Stimulated activated naive CD4-positive, alpha-beta T cell (primary cell): ENCODE data around the gene MSRB3.
"Not testable (repeated sequence)": the region's sequence is repeated elsewhere in the genome, so short reads cannot be mapped to it uniquely, and the experiment has no call there.

Experiments
- DNase-seq, 6 experiments: peaks; one replicate each; lab custom pipeline; 2025; lab: John Stamatoyannopoulos, UW

MSRB3 gene

DNA sequence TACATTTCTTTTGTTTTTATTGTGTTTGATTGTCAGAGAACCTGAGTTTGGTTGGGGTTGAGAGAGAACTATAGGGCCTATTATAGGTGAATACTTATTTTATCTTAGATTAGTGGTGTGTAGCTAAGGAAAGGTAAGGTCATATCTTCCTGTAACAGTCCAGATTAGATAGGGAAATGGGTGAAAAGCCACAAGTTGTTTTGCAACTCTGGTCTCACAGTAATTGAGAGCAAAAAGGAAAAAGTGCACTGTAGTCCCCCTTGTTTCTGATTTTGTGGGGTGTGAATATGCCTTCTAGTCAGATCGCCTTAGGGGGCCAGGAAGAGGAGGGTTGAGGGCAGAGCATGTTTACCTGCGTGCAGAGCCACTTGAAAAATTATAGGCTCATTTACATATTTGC lies 8.9 kb downstream of the MSRB3 start:
- no peak for DNase-seq

DNA sequence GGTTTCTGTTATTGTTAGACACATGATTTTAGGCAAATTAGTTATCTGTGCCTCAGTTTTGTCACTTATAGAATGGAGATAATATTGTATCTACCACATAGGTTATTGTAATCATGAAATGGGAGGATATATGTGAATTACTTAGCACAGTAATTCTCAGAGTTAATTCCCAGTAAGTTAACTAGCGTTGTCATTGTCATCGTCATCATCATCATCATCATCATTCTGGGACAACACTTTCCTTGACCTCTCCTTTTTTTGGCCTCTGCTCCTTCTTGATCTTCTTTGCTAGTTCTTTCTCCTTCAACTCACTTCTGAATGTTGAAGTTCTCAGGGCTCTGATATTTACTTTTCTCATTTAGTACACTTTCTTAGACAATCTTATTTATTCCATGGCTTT lies 13.8 kb downstream of the MSRB3 start:
- DNase-seq = no peak

DNA sequence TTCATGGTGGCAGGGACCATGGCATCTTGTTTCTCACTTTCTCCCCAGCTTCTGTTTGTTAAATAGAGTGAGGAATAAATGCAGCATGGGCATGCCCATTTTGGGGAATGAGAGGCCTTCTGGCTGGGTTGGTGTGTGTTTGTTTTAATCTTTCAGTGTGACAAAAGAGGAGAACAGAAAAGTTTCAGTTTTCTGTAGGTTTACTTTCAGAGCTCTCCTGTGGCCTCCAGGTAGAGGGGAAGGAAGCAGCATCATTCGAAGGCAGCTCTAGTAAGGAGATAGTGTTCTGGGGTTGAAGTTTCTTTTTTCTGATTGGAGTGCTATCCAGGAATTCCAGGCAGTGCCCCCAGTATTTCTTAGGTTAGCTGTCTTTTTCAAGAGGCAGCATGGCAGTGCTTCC lies 15.3 kb downstream of the MSRB3 start:
- DNase-seq = no peak

DNA sequence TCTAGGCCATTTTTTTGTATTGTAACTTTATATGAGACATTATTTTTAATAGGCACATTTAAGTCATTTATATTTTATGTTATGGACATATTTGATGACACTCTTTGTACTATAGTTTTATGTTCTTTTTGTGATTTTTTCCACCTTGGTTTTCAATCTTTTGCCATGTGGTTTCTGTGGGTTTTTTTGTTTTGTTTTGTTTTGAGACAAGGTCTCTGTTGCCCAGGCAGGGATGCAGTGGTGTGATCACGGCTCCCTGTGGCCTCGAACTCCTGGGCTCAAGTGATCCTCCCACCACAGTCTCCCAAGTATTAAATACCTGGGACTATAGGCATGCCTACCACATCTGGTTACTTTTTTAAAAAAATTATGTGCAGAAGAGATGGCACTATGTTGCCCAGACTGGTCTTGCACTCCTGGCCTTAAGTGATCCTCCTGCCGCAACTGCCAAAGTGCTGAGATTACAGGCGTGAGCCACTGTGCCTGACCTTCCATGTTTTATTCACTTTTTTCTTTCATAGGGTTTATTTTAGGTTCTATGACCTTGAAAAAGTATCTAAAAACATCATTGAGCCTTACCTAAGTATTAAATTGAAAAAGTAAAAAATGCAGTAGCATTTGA lies 16.3 kb downstream of the MSRB3 start:
- no peak for DNase-seq

GRCh38 chr12:65296508-65297265 lies 18.2 kb downstream of the MSRB3 start:
- DNase-seq = no peak

DNA sequence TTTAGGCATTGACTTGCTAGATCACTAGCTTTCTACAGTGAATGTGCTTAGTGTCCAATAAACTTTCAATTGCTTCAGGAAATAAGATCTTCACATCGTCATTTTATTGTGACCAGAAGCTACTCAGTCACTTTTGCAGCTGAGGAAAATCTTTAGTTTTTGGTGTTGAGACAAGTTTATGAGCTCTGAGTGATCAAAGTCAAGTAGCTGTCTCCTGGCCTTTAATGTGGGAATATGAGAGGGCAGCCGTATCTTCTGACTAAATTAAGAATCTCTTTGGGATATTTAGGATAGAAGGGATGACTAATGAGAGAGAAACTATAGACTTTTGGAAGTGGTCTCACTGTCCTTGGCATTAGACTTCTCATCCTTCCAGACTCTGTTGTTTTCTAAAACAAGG lies 21.6 kb downstream of the MSRB3 start:
- DNase-seq = no peak

GRCh38 chr12:65300679-65301349 lies 22.3 kb downstream of the MSRB3 start:
- DNase-seq = no peak

DNA sequence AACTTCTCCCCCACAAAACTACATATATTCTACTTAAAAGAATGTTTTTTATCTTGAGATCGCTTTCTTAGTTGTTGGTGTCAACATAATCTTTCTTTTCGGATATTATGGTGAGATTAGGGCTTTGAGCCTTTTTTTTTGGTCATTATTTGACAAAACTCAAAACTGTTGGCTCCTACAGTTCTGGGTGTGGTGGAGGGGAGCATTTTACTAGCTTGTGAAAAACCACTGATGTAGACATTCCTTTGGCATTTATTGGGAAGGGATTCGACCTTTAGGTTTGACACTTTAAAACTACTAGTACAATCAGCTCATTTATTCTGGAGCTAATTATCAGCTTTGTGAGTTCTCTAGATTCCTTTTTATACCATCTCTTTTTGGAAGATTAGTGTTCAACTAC lies 24.4 kb downstream of the MSRB3 start:
- no peak for DNase-seq

DNA sequence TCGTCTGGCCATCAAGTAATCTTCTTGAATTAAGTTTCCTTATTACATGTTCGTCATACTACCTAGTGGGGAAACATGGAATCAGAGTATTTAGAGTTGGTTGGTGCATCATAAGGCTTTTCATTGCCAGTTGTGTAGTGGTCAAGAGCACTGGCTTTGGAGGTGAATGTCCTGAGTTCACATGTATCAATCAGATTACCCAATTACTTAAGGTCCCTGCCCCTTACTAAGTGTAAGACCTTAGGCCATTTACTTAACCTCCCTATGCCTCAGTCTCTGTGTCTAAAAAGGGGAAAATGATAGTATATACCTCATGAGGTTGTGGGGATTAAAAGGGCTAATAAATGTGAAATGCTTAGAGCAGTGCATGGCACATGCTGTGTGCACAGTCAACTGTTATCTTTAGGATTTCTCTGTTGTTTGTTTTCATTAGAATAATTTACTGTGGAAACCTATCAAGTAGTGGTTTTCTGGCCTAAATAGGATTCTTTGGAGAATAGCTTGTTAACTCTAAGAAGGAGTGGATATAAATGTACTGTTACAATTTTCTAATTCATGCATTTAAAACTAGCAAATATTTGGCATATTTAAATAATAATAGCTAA lies 27.0 kb downstream of the MSRB3 start:
- no peak for DNase-seq

GRCh38 chr12:65306366-65307168 lies 28.1 kb downstream of the MSRB3 start:
- DNase-seq = no peak

DNA sequence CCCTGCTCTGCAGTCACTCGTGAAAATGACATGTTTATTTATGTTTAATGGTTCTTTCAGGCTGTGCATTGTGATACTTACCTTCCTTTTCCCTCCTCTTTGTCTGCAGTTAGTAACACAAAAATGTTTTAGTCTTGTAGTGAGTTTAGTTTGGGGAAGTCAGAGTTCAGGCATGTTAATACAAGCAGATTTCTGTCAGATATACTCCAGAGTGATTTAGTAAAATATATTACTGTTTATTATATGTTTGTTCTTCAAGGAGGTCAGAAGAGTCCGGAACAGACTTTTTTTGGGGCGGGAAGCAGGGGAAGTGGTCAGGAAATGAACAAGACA lies 28.7 kb downstream of the MSRB3 start:
- no peak for DNase-seq

- no peak for DNase-seq
Observed at GRCh38 chr12:65308006-65308405, 29.5 kb downstream of the MSRB3 start.

DNA sequence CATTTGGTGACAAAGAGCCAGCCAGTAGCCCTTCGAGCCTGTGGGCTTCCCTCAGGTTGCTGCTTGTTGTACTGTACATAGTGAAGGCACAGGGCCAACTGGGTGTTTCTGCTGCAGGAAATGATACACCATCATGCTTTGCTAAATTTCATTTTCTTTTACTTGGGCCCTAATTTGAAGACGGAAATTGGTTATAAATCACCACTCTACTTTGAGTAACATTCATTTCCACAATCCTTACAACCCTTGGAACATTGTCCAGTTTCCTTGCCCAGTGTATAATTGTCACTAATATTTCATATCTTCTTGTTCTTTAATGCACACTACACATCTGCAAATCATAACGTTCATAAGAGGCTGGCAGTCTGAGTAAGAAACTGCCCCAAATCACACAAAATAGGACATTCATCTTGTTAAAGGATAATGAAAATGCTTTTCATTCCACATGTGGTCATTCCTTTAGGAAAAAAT lies 30.2 kb downstream of the MSRB3 start:
- DNase-seq = no peak

DNA sequence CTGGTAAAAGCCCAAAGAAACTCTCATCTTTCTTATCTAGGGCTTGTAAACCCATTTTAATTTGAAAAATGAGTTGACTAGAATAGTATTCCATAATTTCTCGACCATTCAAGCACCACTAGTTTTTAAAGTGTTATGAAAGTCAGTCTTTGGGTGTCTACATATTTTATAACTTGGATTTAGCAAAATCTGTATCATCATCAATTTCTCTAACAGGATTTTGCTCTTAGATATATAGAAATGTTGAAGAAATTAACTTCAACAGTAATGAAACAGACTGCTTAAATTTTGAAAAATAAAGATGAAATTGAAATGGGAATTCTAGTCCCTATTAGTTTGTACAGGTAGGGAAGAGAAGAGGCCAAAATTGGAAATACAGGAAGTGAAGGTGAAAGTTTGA lies 32.8 kb downstream of the MSRB3 start:
- DNase-seq = no peak

DNA sequence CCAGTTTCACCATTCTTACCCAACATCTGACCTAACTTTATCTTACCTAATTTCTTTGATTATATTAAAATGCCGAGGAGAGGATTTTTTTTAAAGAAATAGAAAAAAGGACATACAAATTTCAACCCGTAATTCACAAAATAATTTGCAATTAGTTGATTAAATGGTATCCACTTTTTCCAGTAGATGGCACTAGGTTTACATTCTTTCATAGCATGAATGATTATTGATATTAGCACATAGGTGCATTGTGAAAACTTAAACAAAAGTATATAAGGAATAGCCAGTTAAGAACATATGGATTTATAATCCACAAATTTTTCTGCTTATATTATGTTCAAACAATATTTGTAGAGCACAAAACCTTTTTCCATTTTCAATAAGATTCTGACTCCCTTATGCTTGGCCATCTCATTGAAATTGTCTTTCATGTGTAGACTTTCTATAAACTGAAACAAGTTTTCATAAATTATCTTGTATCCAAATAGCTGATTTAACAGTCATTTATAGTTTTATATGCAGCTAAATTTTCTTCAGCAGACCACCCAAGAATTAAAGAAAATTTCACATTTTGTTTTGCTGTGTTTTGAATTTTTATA lies 35.3 kb downstream of the MSRB3 start:
- DNase-seq = no peak

- DNase-seq = not testable (repeated sequence)
Observed at GRCh38 chr12:65315238-65315637, 36.8 kb downstream of the MSRB3 start.

- no peak for DNase-seq
Observed at GRCh38 chr12:65318186-65318685, 39.8 kb downstream of the MSRB3 start.

DNA sequence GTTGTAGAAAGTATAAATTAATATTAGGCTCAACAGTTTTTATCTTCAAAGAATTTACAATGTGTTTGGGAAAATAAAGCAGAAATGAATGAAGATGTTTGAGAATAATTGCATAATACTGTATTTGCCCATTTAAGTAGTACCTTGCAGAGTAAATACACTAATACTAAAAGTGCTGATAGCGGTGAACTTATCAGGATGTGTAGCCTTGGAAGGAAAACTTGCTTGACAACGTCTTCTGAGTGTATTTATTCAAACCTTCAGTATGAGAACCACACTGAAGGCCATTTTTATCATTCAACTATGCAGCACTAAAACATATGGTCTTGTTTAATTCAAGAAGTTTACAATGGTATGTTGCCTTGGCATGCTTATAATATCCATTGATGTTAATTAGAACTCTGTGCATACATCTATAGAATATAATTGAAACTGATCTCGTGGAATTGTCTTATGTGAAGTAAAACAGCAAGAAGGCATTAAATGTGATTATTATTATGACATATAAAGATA lies 41.3 kb downstream of the MSRB3 start:
- DNase-seq = no peak

- no peak for DNase-seq
Observed at GRCh38 chr12:65323070-65323469, 44.6 kb downstream of the MSRB3 start.

- no peak for DNase-seq
Observed at GRCh38 chr12:65324056-65324455, 45.6 kb downstream of the MSRB3 start.

DNA sequence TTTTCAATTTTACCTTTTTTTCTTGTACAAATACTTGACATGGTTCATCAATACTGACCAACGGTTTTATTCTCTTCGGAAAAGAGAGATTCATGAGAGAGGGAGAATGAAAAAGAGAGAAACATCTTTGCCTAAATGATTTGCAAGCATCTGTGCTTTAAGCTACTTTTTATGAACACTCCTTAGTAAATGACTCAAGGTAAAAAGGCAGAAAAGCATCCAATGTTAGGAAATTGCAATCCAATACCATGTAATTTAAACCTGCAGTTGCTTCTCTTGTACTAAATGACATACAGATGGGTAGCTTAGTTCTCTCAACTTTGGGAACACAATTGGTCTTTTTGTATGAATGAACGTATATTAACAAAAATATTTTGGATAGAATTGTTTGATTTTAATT lies 46.1 kb downstream of the MSRB3 start:
- no peak for DNase-seq
